GM12878 (cell line): ENCODE results near the gene CARD9. TPM values are rescaled to one million over a fixed set of nuclear protein-coding genes. Genes with fewer than 3 reads are reported as not detected.

Experiments used
- ATAC-seq: fragments of 200-7000 bp; cut with Tn5 transposase; 3 replicates; pipeline ENCODE4 v1.9.1; 2020; ENCODE audit warnings: mild to moderate bottlenecking, moderate library complexity
- BruUV-seq: library from RNA; stranded (reverse); fragments of 400-500 nt; replicated peaks from 2 replicates; lab custom pipeline; 2021; lab: Mats Ljungman, UMichigan
- CTCF ChIA-PET: fragments of 300-600 bp; sonication (Branson Sonifier 250); formaldehyde crosslinking; extraction: SDS; loops from one replicate; lab custom pipeline; 2021; ENCODE audit warnings: inconsistent platforms; lab: Yijun Ruan, JAX
- POLR2A ChIA-PET: fragments of 350-600 bp; formaldehyde crosslinking; extraction: SDS; loops from one replicate; lab custom pipeline; 2021; ENCODE audit warnings: inconsistent platforms; lab: Charles Lee
- RAD21 ChIA-PET: fragments of 300-600 bp; sonication (Branson Sonifier 250); formaldehyde crosslinking; loops from one replicate; lab custom pipeline; 2023; ENCODE audit warnings: antibody characterized with exemption; ENCODE audit not compliant: unreplicated experiment; lab: Charles Lee
- SMC1A ChIA-PET: fragments of 300-600 bp; sonication (Branson Sonifier 250); formaldehyde crosslinking; loops from one replicate; lab custom pipeline; 2023; ENCODE audit not compliant: unreplicated experiment, uncharacterized antibody; lab: Charles Lee
- DNase-seq: peaks from one replicate; pipeline ENCODE4 v3.0.0-alpha.2; 2011; ENCODE audit warnings: low read depth, low spot score
- FAIRE-seq: peaks from 3 replicates; lab custom pipeline; 2011; peaks lifted over from hg19 to GRCh38; lab: Jason Lieb, UNC
- H2AFZ ChIP-seq: 2 replicates; pipeline ENCODE4 v1.6.0; 2011; ENCODE audit warnings: low read depth, low read length, control low read depth; ENCODE audit not compliant: control insufficient read depth
- H3K27ac ChIP-seq: 2 replicates; pipeline ENCODE4 v1.5.1; 2011; ENCODE audit warnings: control low read depth; ENCODE audit not compliant: control insufficient read depth, insufficient read depth
- H3K27me3 ChIP-seq, 2 experiments: replicated peaks in 1 of 2; 2 replicates each; pipeline versions ENCODE4 v1.6.0 to v1.6.1; 2011; ENCODE audit warnings: low read length in 1 of 2; ENCODE audit not compliant: control insufficient read depth in 2 of 2, insufficient read depth in 2 of 2
- H3K36me3 ChIP-seq, 2 experiments: 2 replicates each; pipeline ENCODE4 v1.5.1; 2011; ENCODE audit warnings: low read length in 1 of 2; ENCODE audit not compliant: control insufficient read depth in 2 of 2, insufficient read depth in 2 of 2
- H3K4me1 ChIP-seq: 2 replicates; pipeline ENCODE4 v1.6.1; 2011; ENCODE audit warnings: mild to moderate bottlenecking, low read length, moderate library complexity, mixed read lengths; ENCODE audit not compliant: control insufficient read depth, insufficient read depth
- H3K4me2 ChIP-seq: 2 replicates; pipeline ENCODE4 v1.6.0; 2011; ENCODE audit warnings: control low read depth; ENCODE audit not compliant: control insufficient read depth, insufficient read depth
- H3K4me3 ChIP-seq: fragments of 200-600 bp; sonication (generic); 2 replicates; pipeline ENCODE4 v1.5.1; 2016
- H3K79me2 ChIP-seq: 2 replicates; pipeline ENCODE4 v1.6.0; 2011; ENCODE audit warnings: low read length; ENCODE audit not compliant: control insufficient read depth, insufficient read depth
- H3K9ac ChIP-seq: 2 replicates; pipeline ENCODE4 v1.8.0; 2011; ENCODE audit warnings: low read length, control low read depth, mixed read lengths; ENCODE audit not compliant: control insufficient read depth, insufficient read depth
- H3K9me3 ChIP-seq: replicated peaks from 3 replicates; pipeline ENCODE4 v1.5.1; 2011; ENCODE audit warnings: mild to moderate bottlenecking, low read length; ENCODE audit not compliant: control insufficient read depth, insufficient read depth
- H4K20me1 ChIP-seq: 2 replicates; pipeline ENCODE4 v1.6.0; 2011; ENCODE audit not compliant: control insufficient read depth, insufficient read depth
- BCL11A ChIP-seq: IDR thresholded peaks from 2 replicates; pipeline ENCODE4 v1.6.1; 2011; ENCODE audit warnings: low read depth, low read length
- CBFB ChIP-seq: IDR thresholded peaks from 2 replicates; pipeline ENCODE4 v1.6.1; 2016; ENCODE audit warnings: antibody characterized with exemption, low read depth
- EP300 ChIP-seq, 2 experiments: fragments of 150-350 bp in 1 of 2; IDR thresholded peaks; 2 replicates each; pipeline ENCODE4 v1.6.1; 2011 to 2012; ENCODE audit warnings: low read depth in 2 of 2, low read length in 2 of 2, borderline replicate concordance in 1 of 2, improper control_type of control experiment in 1 of 2, inconsistent platforms in 1 of 2; ENCODE audit not compliant: control insufficient read depth in 1 of 2
- KDM1A ChIP-seq: fragments of 200-600 bp; sonication (generic); IDR thresholded peaks from 2 replicates; pipeline ENCODE4 v1.6.1; 2016; ENCODE audit warnings: borderline replicate concordance
- POLR2A ChIP-seq: IDR thresholded peaks from 2 replicates; pipeline ENCODE4 v1.6.1; 2011; ENCODE audit warnings: low read depth, mild to moderate bottlenecking, low read length
- WGBS: methylation state at CpG from one replicate; pipeline ENCODE4 v1.1.6; 2016; ENCODE audit warnings: low lambda C conversion rate; ENCODE audit not compliant: insufficient replicate concordance, insufficient coverage; ENCODE audit errors: missing lambda C conversion rate; 5-methylcytosine and 5-hydroxymethylcytosine counted together
- in situ Hi-C: fragments of 300-500 bp; cut with MboI; formaldehyde crosslinking; loops from 9 replicates; pipeline ENCODE4 v1.14.3; 2018; ENCODE audit warnings: mixed read lengths
- intact Hi-C: fragments of 100-400 bp; cut with micrococcal nuclease; formaldehyde crosslinking; loops from one replicate; pipeline ENCODE4 v1.14.2; 2022; ENCODE audit not compliant: unreplicated experiment
- polyA plus RNA-seq, 11 experiments: library from polyadenylated mRNA; depleted of rRNA in 4 of 11; unstranded in 6 of 11; stranded (reverse) in 5 of 11; fragments of >200 nt; fragmentation: Nextera tagmentation in 4 of 11; fragmentation: Illumina TruSeq in 1 of 11; extraction: Ambion mirVana in 4 of 11; extraction: Trizol in 1 of 11; gene quantifications; 1 replicate in 1 of 11; 2 replicates in 10 of 11; pipeline versions ENCODE4 v1.2.1 to v1.2.3, GENCODE V29; 2011 to 2016; ENCODE audit warnings: inconsistent platforms in 2 of 11, missing spikeins in 2 of 11, low read depth in 1 of 11
- total RNA-seq, 4 experiments: library from RNA; depleted of rRNA in 3 of 4; stranded (reverse); fragments of >200 nt in 3 of 4; fragmentation: Illumina TruSeq in 1 of 4; extraction: Trizol in 1 of 4; gene quantifications; 2 replicates each; pipeline versions ENCODE4 v1.2.1 to v1.2.3, GENCODE V29; 2013 to 2021

The CARD9 gene
- total and polyA plus RNA-seq, 10 of the 15 experiments (the other 5 are each of a cell fraction or from before 2014, with no cell fraction given) = 0.11 to 4.9 (median 1.8) TPM; not detected in 1

- TF ChIP-seq BCL11A (0 out of 2 replicates have a peak, but pooled peaks have one; percentile 32), EP300 (IDR thresholded peaks at IDR 0.05; ENCODE audit: borderline replicate concordance in 1 of 2, control insufficient read depth in 1 of 2, low read depth in 2 of 2, low read length in 2 of 2) (peak in 1 of 2 experiments; percentile 34; a peak in 1 of 4 replicates), POLR2A (peak; percentile 69; the same call in 1 of the 2 replicates), KDM1A (no peak)
Measured at GRCh38 chr9:136403538-136403914, 30.1 kb upstream of the CARD9 start (continued).

DNA sequence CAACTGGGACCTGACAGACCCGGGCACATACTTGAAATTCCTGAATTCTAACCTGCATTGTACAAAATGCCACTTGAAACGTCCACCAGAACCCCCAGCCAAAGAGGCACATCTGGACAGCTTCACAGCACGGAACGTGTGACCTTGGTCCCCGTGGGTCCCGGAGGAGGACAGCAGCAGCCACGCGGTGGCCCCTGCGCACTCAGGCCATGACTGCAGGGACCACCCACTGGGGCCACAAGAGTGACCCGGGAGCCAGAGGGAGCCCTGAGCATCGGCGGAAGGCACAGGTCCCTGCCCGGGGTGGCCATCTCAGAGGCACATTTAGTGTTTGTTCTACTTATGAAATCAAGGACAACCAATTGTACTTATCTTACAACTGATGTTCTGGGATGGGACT, 28.6 kb upstream of the CARD9 start:
- peaks cover 8 to 16% of the 10 kb centered on the region in 2 experiments; a peak in 3 of 4 replicates for H3K36me3 ChIP-seq
- ChIA-PET POLR2A (interaction anchor here (2.4 kb wide), 1 partner anchor 7 kb away, joined by 11 read pairs; the partner anchor contains the start of genes ENTR1 and PMPCA), SMC1A (no interaction called here), CTCF (interaction anchor here (1.0 to 2.3 kb wide), 4 partner anchors 39 to 90 kb away, joined by 3 to 10 read pairs (median 6); partner anchors contain the start of gene DNLZ)
- H3K4me2 ChIP-seq = no peak overlapping the region
- FAIRE-seq (no peak), DNase-seq (no peak), ATAC-seq (no peak)
- H4K20me1 ChIP-seq = no peaks in the 10 kb centered on the region
- peaks cover 38% of the 10 kb centered on the region for H3K4me1 ChIP-seq
- no peaks in the 10 kb centered on the region for H3K9me3 ChIP-seq
- no peak overlapping the region for H3K27ac ChIP-seq
- no peak for TF ChIP-seq CBFB
- TF ChIP-seq, all 136 proteins: peak for 0
- Histone ChIP-seq H2AFZ (no peak overlapping the region), H3K4me3 (no peak overlapping the region), H3K27me3 (no peaks in the 10 kb centered on the region), H3K79me2 (peaks cover 30% of the 10 kb centered on the region), H3K9ac (no peak overlapping the region)
- 92% methylated on average over 13 of the region's 13 CpGs for WGBS
- in situ Hi-C loops (no loop called here), intact Hi-C loops (no loop called here)
- BruUV-seq = no TSS peak
- RAD21 ChIA-PET = interaction anchor here (1.0 to 1.7 kb wide), 2 partner anchors 8 to 39 kb away, joined by 3 to 6 read pairs; partner anchors contain the start of gene DNLZ
